Panc1 (cell line): ENCODE measurements around the gene NTRK2. TPM values are rescaled to one million over a fixed set of nuclear protein-coding genes. Genes with fewer than 3 reads are reported as not detected.

Experiments used
- ATAC-seq: fragments of 200-7000 bp; cut with Tn5 transposase; 2 replicates; pipeline ENCODE4 v1.9.1; 2020; ENCODE audit warnings: mild to moderate bottlenecking, moderate library complexity
- BruUV-seq: library from RNA; stranded (reverse); fragments of 400-500 nt; replicated peaks from 2 replicates; lab custom pipeline; 2021; lab: Mats Ljungman, UMichigan
- CTCF ChIA-PET: fragments of 300-600 bp; sonication (Branson Sonifier 250); formaldehyde crosslinking; loops from one replicate; lab custom pipeline; 2022; ENCODE audit warnings: antibody characterized with exemption; lab: Charles Lee
- POLR2A ChIA-PET: fragments of 300-600 bp; sonication (Branson Sonifier 250); formaldehyde crosslinking; loops from one replicate; lab custom pipeline; 2022; ENCODE audit warnings: antibody characterized with exemption; lab: Charles Lee
- DNase-seq: peaks from one replicate; pipeline ENCODE4 v3.0.0-alpha.2; 2010; ENCODE audit warnings: low read depth, low spot score
- H3K27ac ChIP-seq: 2 replicates; pipeline ENCODE4 v1.5.1; 2011; ENCODE audit warnings: mild to moderate bottlenecking, low read length, inconsistent platforms
- H3K27me3 ChIP-seq: fragments of 200-500 bp; sonication (Bioruptor generic); 2 replicates; pipeline ENCODE4 v1.6.0; 2014; ENCODE audit warnings: low read length, inconsistent platforms; ENCODE audit not compliant: control insufficient read depth, insufficient read depth
- H3K36me3 ChIP-seq: fragments of 200-500 bp; sonication (Bioruptor generic); 2 replicates; pipeline ENCODE4 v1.5.1; 2014; ENCODE audit warnings: inconsistent platforms, mild to moderate bottlenecking, low read length, moderate library complexity; ENCODE audit not compliant: control insufficient read depth, insufficient read depth
- H3K4me1 ChIP-seq: 2 replicates; pipeline ENCODE4 v1.5.1; 2011; ENCODE audit warnings: inconsistent platforms, mild to moderate bottlenecking, low read length, moderate library complexity; ENCODE audit not compliant: control insufficient read depth, insufficient read depth
- H3K4me3 ChIP-seq, 2 experiments: 2 replicates each; pipeline ENCODE4 v1.5.1; 2011 to 2012; ENCODE audit warnings: low read depth in 2 of 2, low read length in 2 of 2, mild to moderate bottlenecking in 2 of 2, inconsistent platforms in 1 of 2, moderate library complexity in 1 of 2
- H3K9me3 ChIP-seq: fragments of 200-500 bp; sonication (Bioruptor generic); 2 replicates; pipeline ENCODE4 v1.5.1; 2014; ENCODE audit warnings: low read depth, mild to moderate bottlenecking, inconsistent platforms, low read length, moderate library complexity; ENCODE audit not compliant: control insufficient read depth, insufficient read depth
- CTCF ChIP-seq: fragments of 450-650 bp; IDR thresholded peaks from 2 replicates; pipeline ENCODE4 v1.5.1; 2017; ENCODE audit warnings: mild to moderate bottlenecking
- POLR2AphosphoS5 ChIP-seq: IDR thresholded peaks from 2 replicates; pipeline ENCODE4 v1.6.1; 2012; ENCODE audit warnings: mild to moderate bottlenecking, low read depth, low read length, moderate library complexity
- REST ChIP-seq, 2 experiments: IDR thresholded peaks; 2 replicates each; pipeline ENCODE4 v1.6.1; 2011 to 2012; ENCODE audit warnings: low read depth in 2 of 2, control low read depth in 1 of 2, low read length in 1 of 2, mild to moderate bottlenecking in 1 of 2, moderate library complexity in 1 of 2; ENCODE audit not compliant: insufficient read depth in 1 of 2
- SIN3A ChIP-seq: IDR thresholded peaks from 2 replicates; pipeline ENCODE4 v1.6.1; 2012; ENCODE audit warnings: low read depth, mild to moderate bottlenecking, low read length, moderate library complexity, borderline replicate concordance; ENCODE audit not compliant: insufficient read depth
- TCF7L2 ChIP-seq: IDR thresholded peaks from 2 replicates; pipeline ENCODE4 v1.6.1; 2011; ENCODE audit warnings: mild to moderate bottlenecking, low read depth, low read length, inconsistent platforms
- in situ Hi-C: cut with HindIII; loops from 2 replicates; pipeline ENCODE4 v1.10.0; 2016; ENCODE audit warnings: low sequenced_read_pairs, low pct_unique_long_range_greater_than_20kb
- intact Hi-C: fragments of 100-400 bp; cut with micrococcal nuclease; formaldehyde crosslinking; loops from one replicate; pipeline ENCODE4 v1.10.0; 2022; ENCODE audit not compliant: unreplicated experiment
- total RNA-seq: library from RNA; stranded (reverse); gene quantifications from one replicate; pipeline ENCODE4 v1.2.1, GENCODE V29; 2021; ENCODE audit not compliant: unreplicated experiment

NTRK2 gene
- total RNA-seq, 1 experiment from 2014 or later = 0.23 TPM

- POLR2A ChIA-PET = no interaction called here
- Histone ChIP-seq H3K36me3 (no peaks in the 10 kb centered on the region), H3K4me3 (no peak overlapping the region), H3K27me3 (no peaks in the 10 kb centered on the region), H3K9me3 (no peaks in the 10 kb centered on the region), H3K27ac (no peak overlapping the region), H3K4me1 (no peaks in the 10 kb centered on the region)
- intact Hi-C loops = loop anchor here (5.0 kb wide), 1 partner anchor 490 kb away; no protein-coding TSS in a partner anchor
- DNase-seq (no peak), ATAC-seq (no peak)
- CTCF ChIA-PET = no interaction called here
- in situ Hi-C loops = no loop called here
- no peak for TF ChIP-seq REST (IDR thresholded peaks at IDR 0.05; ENCODE audit: insufficient read depth in 1 of 2, low read depth in 2 of 2, low read length in 1 of 2)
- no peak for TF ChIP-seq CTCF
- no peak for TF ChIP-seq POLR2AphosphoS5
- TF ChIP-seq SIN3A = no peak
- TF ChIP-seq TCF7L2 = no peak
- BruUV-seq = no TSS peak
These were observed 7.6 kb downstream of the NTRK2 start for GRCh38 chr9:84677080-84677479.

GRCh38 chr9:84679571-84679970 lies 10.0 kb downstream of the NTRK2 start:
- no peak for ATAC-seq
- no peaks in the 10 kb centered on the region for H3K9me3 ChIP-seq
- no peaks in the 10 kb centered on the region for H3K4me1 ChIP-seq
- ChIA-PET CTCF (no interaction called here), POLR2A (no interaction called here)
- H3K27me3 ChIP-seq = no peaks in the 10 kb centered on the region
- no peak overlapping the region for H3K4me3 ChIP-seq
- DNase-seq = no peak
- TF ChIP-seq TCF7L2 = no peak
- TF ChIP-seq REST (IDR thresholded peaks at IDR 0.05; ENCODE audit: insufficient read depth in 1 of 2, low read depth in 2 of 2, low read length in 1 of 2) = no peak
- TF ChIP-seq CTCF = no peak
- TF ChIP-seq SIN3A = no peak
- TF ChIP-seq POLR2AphosphoS5 = no peak
- no peaks in the 10 kb centered on the region for H3K36me3 ChIP-seq
- in situ Hi-C loops (no loop called here), intact Hi-C loops (loop anchor here (5.0 kb wide), 1 partner anchor 488 kb away; no protein-coding TSS in a partner anchor)
- H3K27ac ChIP-seq = no peak overlapping the region
- no TSS peak for BruUV-seq
